Stimulated activated CD4-positive, alpha-beta T cell treated with anti-CD3 and anti-CD28 coated beads, Interleukin-2, amount 100 ng/mL, for 48 hours (primary cell): ENCODE measurements around the gene SFXN2.
"Not testable (repeated sequence)": the region's sequence is repeated elsewhere in the genome, so short reads cannot be mapped to it uniquely, and the experiment has no call there.

Source experiments
- DNase-seq, 2 donors: peaks; one replicate each; pipeline ENCODE4 v3.0.0-alpha.2; 2020

SFXN2 gene

GRCh38 chr10:102714621-102715455 is at the start of gene SFXN2:
Gene SFXN2, plus strand, starts transcription at chr10:102714636. Its CDS starts 12,001 bp downstream, at chr10:102726637.
- DNase-seq, result peak; percentile 40 to 41

GRCh38 chr10:102665904-102666509 is 48.4 kb upstream of the SFXN2 start:
- no peak for DNase-seq

- DNase-seq, result not testable (repeated sequence)
These were observed 47.0 kb upstream of the SFXN2 start for GRCh38 chr10:102667411-102667810.

GRCh38 chr10:102668326-102669107 is 45.9 kb upstream of the SFXN2 start:
- DNase-seq, result no peak

- no peak for DNase-seq
These were observed 45.0 kb upstream of the SFXN2 start for GRCh38 chr10:102669206-102670064.

GRCh38 chr10:102670065-102670670 is 44.3 kb upstream of the SFXN2 start:
- no peak for DNase-seq

- DNase-seq, result no peak
These were observed 43.5 kb upstream of the SFXN2 start for GRCh38 chr10:102670871-102671434.

- no peak for DNase-seq
These were observed 41.1 kb upstream of the SFXN2 start for GRCh38 chr10:102673236-102673818.

GRCh38 chr10:102673819-102674511 is 40.5 kb upstream of the SFXN2 start:
- DNase-seq, result peak; percentile 48 to 58

GRCh38 chr10:102674566-102674965 is 39.9 kb upstream of the SFXN2 start:
- DNase-seq, result no peak

GRCh38 chr10:102675011-102675665 is 39.3 kb upstream of the SFXN2 start:
- no peak for DNase-seq

- DNase-seq, result no peak
These were observed 38.5 kb upstream of the SFXN2 start for GRCh38 chr10:102675666-102676533.

GRCh38 chr10:102676534-102677315 is 37.7 kb upstream of the SFXN2 start:
- no peak for DNase-seq

- no peak for DNase-seq
These were observed 36.9 kb upstream of the SFXN2 start for GRCh38 chr10:102677331-102678067.

- DNase-seq, result no peak
These were observed 36.4 kb upstream of the SFXN2 start for GRCh38 chr10:102678068-102678400.

- DNase-seq, result no peak
These were observed 35.6 kb upstream of the SFXN2 start for GRCh38 chr10:102678842-102679289.

- DNase-seq, result no peak
These were observed 34.8 kb upstream of the SFXN2 start for GRCh38 chr10:102679596-102679995.

- DNase-seq, result no peak
These were observed 32.7 kb upstream of the SFXN2 start for GRCh38 chr10:102681696-102682095.
